IPS-NIHi7 (cell line): ENCODE results near the gene CHD5.
"Not testable (repeated sequence)": the region's sequence is repeated elsewhere in the genome, so short reads cannot be mapped to it uniquely, and the experiment has no call there.

Source experiments
- DNase-seq: peaks from one replicate; pipeline ENCODE4 v3.0.0; 2012; ENCODE audit warnings: mixed read lengths; ENCODE audit errors: extremely low spot score

Gene CHD5

GRCh38 chr1:6180268-6180706 is at the start of gene CHD5:
TSS of gene CHD5 (minus strand) at chr1:6180321. CDS start at chr1:6180023, 298 bp downstream.
- peak; percentile 59 for DNase-seq

- DNase-seq, result no peak
These were observed 45.5 kb upstream of the CHD5 start for GRCh38 chr1:6225651-6226050.

GRCh38 chr1:6224718-6225117 is 44.6 kb upstream of the CHD5 start:
- DNase-seq, result no peak

- DNase-seq, result no peak
These were observed 43.5 kb upstream of the CHD5 start for GRCh38 chr1:6223617-6224016.

- no peak for DNase-seq
These were observed 42.5 kb upstream of the CHD5 start for GRCh38 chr1:6222636-6223035.

GRCh38 chr1:6221210-6221784 is 41.2 kb upstream of the CHD5 start:
- DNase-seq, result no peak

- no peak for DNase-seq
These were observed 40.1 kb upstream of the CHD5 start for GRCh38 chr1:6220236-6220635.

GRCh38 chr1:6219641-6220040 is 39.5 kb upstream of the CHD5 start:
- not testable (repeated sequence) for DNase-seq

GRCh38 chr1:6218375-6219164 is 38.4 kb upstream of the CHD5 start:
- no peak for DNase-seq

GRCh38 chr1:6212193-6212959 is 32.3 kb upstream of the CHD5 start:
- DNase-seq, result no peak

GRCh38 chr1:6211731-6212130 is 31.6 kb upstream of the CHD5 start:
- DNase-seq, result no peak

- DNase-seq, result no peak
These were observed 30.7 kb upstream of the CHD5 start for GRCh38 chr1:6210591-6211355.

GRCh38 chr1:6209661-6210580 is 29.8 kb upstream of the CHD5 start:
- no peak for DNase-seq

- peak; percentile 51 for DNase-seq
These were observed 28.9 kb upstream of the CHD5 start for GRCh38 chr1:6208723-6209660.

GRCh38 chr1:6207921-6208320 is 27.8 kb upstream of the CHD5 start:
- DNase-seq, result peak; percentile 6

GRCh38 chr1:6207075-6207885 is 27.2 kb upstream of the CHD5 start:
- no peak for DNase-seq

GRCh38 chr1:6206520-6206855 is 26.4 kb upstream of the CHD5 start:
- no peak for DNase-seq

GRCh38 chr1:6205849-6206519 is 25.9 kb upstream of the CHD5 start, which contains the start of gene RNF207:
TSS of gene RNF207 (plus strand) at chr1:6206119. CDS start at chr1:6206536, 417 bp downstream.
- DNase-seq, result peak; percentile 80
